Retina (tissue), 1 donor: ENCODE measurements around the gene GSTM4.
"Not testable (repeated sequence)": the region's sequence is repeated elsewhere in the genome, so short reads cannot be mapped to it uniquely, and the experiment has no call there.

ENCODE experiments used
- DNase-seq: peaks from one replicate; pipeline ENCODE4 v3.0.0-alpha.2; 2016

Gene GSTM4

GRCh38 chr1:109669246-109669948 is 13.5 kb downstream of the GSTM4 start:
- DNase-seq: no peak

- DNase-seq: not testable (repeated sequence)
Observed at GRCh38 chr1:109669949-109670302, 14.0 kb downstream of the GSTM4 start.

GRCh38 chr1:109671067-109671466 is 15.2 kb downstream of the GSTM4 start:
- no peak for DNase-seq

- not testable (repeated sequence) for DNase-seq
Observed at GRCh38 chr1:109673861-109674260, 18.0 kb downstream of the GSTM4 start.

GRCh38 chr1:109676683-109677381 is 20.9 kb downstream of the GSTM4 start:
- not testable (repeated sequence) for DNase-seq

- no peak for DNase-seq
Observed at GRCh38 chr1:109677459-109677858, 21.6 kb downstream of the GSTM4 start.

- not testable (repeated sequence) for DNase-seq
Observed at GRCh38 chr1:109678637-109679036, 22.7 kb downstream of the GSTM4 start.

- DNase-seq: not testable (repeated sequence)
Observed at GRCh38 chr1:109684777-109685176, 28.9 kb downstream of the GSTM4 start.

GRCh38 chr1:109685399-109685798 is 29.5 kb downstream of the GSTM4 start:
- DNase-seq: not testable (repeated sequence)

GRCh38 chr1:109685890-109686289 is 30.0 kb downstream of the GSTM4 start:
- not testable (repeated sequence) for DNase-seq

- DNase-seq: not testable (repeated sequence)
Observed at GRCh38 chr1:109687109-109687508, 31.2 kb downstream of the GSTM4 start.

GRCh38 chr1:109687641-109688499 is 32.0 kb downstream of the GSTM4 start, which contains the start of gene GSTM1:
Gene GSTM1, plus strand, starts transcription at chr1:109687817. Its CDS starts 57 bp downstream, at chr1:109687874.
- DNase-seq: peak; percentile 84

GRCh38 chr1:109689844-109690405 is 34.0 kb downstream of the GSTM4 start:
- DNase-seq: no peak

- no peak for DNase-seq
Observed at GRCh38 chr1:109691759-109692158, 35.9 kb downstream of the GSTM4 start.

GRCh38 chr1:109694400-109694799 is 38.5 kb downstream of the GSTM4 start:
- DNase-seq: not testable (repeated sequence)

- not testable (repeated sequence) for DNase-seq
Observed at GRCh38 chr1:109695138-109695537, 39.2 kb downstream of the GSTM4 start.

- DNase-seq: no peak
Observed at GRCh38 chr1:109697066-109697465, 41.2 kb downstream of the GSTM4 start.

GRCh38 chr1:109697861-109698260 is 42.0 kb downstream of the GSTM4 start:
- not testable (repeated sequence) for DNase-seq

- not testable (repeated sequence) for DNase-seq
Observed at GRCh38 chr1:109702940-109703339, 47.0 kb downstream of the GSTM4 start.

- no peak for DNase-seq
Observed at GRCh38 chr1:109704173-109704572, 48.3 kb downstream of the GSTM4 start.

GRCh38 chr1:109705411-109705810 is 49.5 kb downstream of the GSTM4 start:
- DNase-seq: no peak

- DNase-seq: not testable (repeated sequence)
Observed at GRCh38 chr1:109708949-109709348, 53.0 kb downstream of the GSTM4 start.

- not testable (repeated sequence) for DNase-seq
Observed at GRCh38 chr1:109709822-109710221, 53.9 kb downstream of the GSTM4 start.
